Muscle of arm (tissue), 12 donors: ENCODE measurements around the gene EBPL. TPM values are rescaled to one million over a fixed set of nuclear protein-coding genes. Genes with fewer than 3 reads are reported as not detected.

Experiments used
- DNase-seq: peaks from one replicate; pipeline ENCODE4 v3.0.0-alpha.2; 2013
- polyA plus RNA-seq, 12 donors: library from polyadenylated mRNA; unstranded; fragments of 120-200 nt; gene quantifications; one replicate each; pipeline ENCODE4 v1.2.1, GENCODE V29; 2013; ENCODE audit not compliant: insufficient read length in 12 of 12

The EBPL gene
- polyA plus RNA-seq, 12 donors, result 19.7 to 39.6 (median 25.8) TPM; not detected in 1

GRCh38 chr13:49681842-49682435, 9.3 kb downstream of the EBPL start:
- no peak for DNase-seq

DNA sequence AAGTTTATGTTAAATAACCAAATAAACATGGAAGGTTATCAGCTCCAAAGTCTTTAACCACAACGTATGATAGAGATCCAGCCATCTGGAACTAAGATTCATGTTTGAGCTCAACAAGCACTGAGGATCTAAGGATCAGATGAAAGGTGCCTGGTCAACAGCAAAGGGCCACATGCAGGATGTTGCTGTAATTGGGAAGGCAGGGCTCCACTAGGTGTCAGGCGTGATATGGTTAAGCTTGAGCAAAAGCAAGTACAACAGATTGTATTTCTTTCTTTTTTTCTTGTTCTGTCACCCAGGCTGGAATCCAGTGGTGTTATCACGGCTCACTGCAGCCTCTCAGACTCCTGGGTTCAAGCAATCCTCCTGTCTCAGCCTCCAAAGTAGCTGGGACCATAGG, 12.0 kb downstream of the EBPL start:
- DNase-seq, result no peak

- DNase-seq, result no peak
Measured at GRCh38 chr13:49678191-49678914, 12.9 kb downstream of the EBPL start.

DNA sequence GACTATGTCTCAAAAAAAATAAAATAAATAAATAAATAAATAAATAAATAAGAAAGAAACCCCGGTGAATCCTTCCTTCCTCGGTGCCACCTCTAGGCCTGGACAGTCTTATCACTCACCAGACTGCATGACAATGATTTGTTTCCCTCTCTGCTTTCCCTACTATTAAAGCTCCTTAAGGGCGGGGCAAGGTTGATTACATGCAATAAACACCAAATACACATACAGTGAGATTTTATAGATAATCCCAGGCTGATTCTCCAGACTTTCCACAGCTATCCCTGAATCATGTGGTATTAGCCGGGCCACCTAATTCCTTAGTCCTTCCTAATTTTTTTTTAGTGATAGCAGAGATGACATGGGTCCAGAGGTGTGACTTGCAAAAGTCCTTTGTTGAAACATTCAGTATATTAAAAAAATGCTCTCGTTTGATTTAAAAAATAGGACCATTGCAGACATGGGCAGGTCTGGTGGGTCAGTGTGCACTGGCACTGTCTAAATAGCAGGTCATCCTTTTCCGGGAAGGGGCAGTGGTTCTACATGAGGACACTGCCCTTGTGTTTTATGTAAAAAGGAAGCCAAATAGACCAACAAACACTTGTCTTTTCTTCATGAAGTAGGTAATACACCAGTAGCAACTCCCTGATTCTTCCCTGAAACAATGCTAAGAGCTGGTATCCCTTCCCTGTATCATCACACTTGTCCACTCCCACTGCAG, 14.5 kb downstream of the EBPL start:
- DNase-seq, result no peak

DNA sequence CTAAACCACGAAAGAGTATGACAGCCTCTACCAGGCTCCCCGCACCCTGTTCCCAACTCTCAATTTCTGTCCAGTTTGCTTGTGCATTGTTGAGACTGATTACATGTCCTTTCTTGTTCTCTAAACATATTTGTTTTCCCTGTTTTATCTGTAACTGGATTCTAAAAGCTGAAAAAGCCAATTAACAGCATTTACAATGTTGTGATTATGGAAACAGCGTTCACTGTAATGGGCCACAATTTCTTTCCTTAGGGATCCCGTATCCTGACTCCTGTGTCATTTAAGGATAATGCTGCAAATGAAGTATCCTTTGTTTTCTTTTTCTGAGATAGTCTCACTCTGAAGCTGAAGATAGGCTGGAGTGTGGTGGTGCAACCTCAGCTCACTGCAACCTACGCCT, 20.5 kb downstream of the EBPL start:
- no peak for DNase-seq

DNA sequence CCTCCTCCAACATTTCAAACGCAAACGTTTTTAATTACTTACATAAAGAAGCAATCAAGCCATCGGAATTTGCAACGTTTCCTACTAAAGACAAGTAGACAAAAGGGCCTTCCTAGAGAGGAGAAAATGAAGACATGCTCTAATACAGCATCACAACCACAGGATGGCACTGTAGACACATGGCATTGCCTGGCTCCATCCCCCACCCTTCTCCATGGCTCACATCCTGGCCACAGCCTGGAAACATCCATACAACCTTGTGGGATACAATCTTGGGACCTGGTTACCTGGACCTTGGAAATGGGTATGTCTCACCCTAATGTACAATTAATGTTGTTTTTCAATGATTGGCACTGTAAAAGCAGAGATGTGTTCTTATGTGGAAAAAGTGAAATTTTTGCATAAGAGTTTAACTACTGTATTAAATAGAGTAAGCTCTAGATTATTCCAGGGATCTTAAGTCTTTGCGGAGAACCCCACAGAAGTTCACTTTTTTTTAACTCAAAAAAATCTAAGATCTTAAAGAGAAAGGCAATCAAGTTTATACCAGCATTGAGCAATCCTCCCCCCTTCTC, 21.5 kb downstream of the EBPL start:
- peak; percentile 31 for DNase-seq

DNA sequence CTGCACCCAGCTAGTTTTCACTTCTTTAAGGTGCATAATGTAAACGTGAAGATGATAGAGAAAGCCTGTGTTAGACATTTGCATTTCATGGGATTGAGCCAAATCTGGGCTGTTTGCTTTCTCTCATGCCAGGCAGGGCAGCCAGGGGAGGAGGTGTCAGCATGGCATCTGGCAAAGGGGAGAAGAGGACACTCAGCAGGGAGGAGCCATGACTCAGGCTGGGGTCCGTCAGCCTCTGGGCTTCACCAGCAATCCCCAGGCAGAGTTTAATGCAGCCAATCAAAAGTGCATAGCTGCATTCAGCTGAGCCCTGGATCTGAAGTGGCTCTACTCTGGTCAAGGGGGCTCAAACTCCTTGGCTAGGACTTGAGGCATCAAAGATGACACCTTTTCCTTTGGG, 23.5 kb downstream of the EBPL start:
- DNase-seq, result no peak

DNA sequence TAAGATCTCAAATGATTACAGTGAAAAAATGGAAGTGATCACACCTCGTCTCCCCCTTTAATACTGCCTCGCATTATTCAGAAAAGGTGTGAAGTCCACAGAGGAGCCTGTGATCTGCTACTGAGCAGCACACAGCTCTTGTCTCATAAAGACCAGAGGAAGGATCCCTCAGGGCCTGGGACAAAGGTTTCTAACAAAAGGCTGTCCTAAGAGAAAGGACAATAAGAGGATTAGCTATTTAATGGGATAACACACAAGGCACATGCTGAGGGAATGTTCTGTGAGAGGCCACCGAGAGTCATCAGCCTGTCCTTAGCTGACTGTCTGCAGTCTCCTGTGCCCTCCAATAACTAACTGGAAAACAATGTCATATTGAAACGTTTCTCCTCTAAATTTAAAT, 26.7 kb downstream of the EBPL start:
- no peak for DNase-seq

GRCh38 chr13:49657241-49657641, 34.0 kb downstream of the EBPL start:
- DNase-seq, result no peak

DNA sequence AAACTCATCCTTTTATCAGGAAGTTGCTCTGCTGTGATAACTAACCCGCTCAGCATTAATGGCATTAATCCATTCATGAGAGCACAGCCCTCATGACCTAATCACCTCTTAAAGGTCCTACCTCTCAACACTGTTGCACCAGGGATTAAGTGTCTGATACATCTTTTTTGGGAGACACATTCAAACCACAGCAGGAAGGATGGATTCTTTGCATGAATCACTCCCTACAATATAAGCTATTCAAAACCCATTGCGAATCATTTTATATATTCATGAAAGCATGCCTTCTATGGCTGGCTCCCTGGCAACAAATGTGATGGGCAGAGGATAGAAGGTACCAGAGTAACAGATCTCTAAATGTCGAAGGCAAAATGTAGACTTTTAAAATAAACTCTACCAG, 35.4 kb downstream of the EBPL start:
- DNase-seq, result no peak

GRCh38 chr13:49654011-49654410, 37.3 kb downstream of the EBPL start:
- no peak for DNase-seq

GRCh38 chr13:49653478-49653877, 37.8 kb downstream of the EBPL start:
- DNase-seq, result no peak

GRCh38 chr13:49652355-49653305, 38.7 kb downstream of the EBPL start:
- peak; percentile 58 for DNase-seq

DNA sequence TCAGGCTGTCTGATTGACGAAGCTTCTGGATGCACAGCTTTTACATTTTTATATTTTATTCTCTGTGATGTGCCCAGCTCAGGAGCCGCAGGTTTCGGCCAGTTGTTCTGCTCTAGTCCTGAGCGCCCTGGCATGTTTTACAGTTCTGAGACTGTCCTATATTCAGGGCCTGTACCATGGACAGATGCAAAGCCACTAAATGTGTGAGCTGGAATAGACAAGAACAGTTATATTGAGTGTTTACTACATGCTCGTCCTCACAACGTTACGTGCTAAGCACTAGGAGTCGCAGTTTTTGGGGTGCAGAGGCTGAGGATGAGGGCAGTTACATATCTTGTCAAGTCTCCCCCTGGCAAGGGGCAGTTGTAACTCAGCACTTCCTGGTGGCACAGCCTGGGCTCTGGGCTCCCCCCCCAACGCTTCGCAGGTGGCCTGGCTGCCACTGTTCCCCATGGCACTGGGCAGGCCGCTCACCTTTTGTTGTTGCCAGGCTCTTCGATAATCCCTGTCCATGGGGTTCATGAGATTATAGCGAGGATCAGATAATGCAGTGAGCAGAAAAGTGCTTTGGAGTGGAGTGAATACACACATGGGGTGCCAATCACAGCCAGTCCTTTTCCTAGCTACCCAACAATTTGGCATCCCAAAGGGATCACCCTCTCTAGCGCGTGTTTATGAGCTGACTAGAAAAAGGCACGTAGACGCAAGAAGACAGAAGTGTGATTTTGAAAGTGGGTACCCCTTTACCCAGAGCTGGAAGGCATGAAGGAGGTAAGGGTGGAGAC, 39.5 kb downstream of the EBPL start:
- no peak for DNase-seq

DNA sequence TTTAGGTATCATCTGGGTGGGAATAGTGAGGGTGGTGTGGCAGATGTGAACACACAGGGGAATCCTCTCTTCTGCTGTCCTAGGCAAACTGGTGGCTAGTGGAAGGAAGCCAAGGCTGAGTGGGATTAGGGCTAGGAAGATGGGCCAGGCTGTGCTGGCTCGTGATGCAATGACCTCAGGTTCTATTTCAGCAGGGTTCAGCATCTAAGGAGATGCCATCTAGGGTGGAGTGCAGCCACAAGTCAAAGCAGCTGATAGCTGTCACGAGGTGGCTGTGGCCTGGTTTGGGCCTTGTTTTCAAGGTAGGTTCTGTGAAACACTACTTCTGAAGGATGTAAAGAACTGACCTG, 41.3 kb downstream of the EBPL start:
- DNase-seq, result no peak

GRCh38 chr13:49649244-49649962, 41.9 kb downstream of the EBPL start:
- no peak for DNase-seq

DNA sequence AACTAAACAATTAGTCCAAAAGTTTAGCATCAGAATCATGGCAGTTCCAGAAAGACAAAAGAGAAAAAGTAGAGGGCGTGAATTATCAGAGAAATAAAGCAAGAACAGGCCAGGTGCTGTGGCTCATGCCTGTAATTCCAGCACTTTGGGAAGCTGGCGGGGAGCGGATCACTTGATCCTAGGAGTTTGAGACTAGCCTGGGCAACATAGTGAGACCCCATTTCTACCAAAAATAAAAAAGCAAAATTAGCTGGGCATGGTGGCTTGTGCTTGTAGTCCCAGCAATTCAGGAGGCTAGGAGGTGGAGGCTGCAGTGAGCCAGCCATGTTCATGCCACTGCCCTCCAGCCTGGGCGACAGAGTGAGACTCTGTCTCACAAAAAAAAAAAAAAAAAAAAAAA, 44.6 kb downstream of the EBPL start:
- DNase-seq, result no peak

GRCh38 chr13:49645451-49645850, 45.8 kb downstream of the EBPL start:
- no peak for DNase-seq

DNA sequence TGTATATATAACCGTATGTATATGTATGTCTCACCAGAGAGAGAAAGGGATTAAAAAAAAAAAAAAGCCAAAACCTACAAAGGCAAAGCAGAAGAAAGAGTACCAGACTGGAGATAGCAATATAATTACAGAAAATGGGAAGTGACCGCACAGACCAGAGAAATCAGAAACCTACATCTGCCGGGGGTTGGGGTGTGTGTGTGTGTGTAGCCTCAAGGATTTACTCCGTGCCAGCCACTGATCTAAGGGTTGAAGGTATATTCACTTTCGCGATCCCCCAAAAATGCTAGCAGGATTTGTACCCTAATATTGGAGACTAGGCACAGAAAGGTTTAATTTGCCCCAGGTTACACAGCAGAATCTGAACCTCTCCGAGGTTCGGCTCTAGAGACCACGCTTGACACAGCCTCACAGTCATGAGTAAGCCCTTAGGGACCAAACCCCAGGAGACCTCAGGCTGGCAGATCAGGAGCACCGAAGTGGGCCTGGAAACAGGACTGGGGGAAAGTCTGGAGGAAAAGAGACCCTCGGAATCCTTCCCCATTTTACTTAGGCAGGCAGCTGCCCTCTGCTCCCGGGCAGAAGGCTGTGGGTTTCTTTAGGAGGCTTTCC, 48.1 kb downstream of the EBPL start:
- DNase-seq, result no peak

GRCh38 chr13:49641801-49642291, 49.4 kb downstream of the EBPL start:
- DNase-seq, result no peak
